ENCODE data around the gene LMAN1L. TPM values are rescaled to one million over a fixed set of nuclear protein-coding genes. Genes with fewer than 3 reads are reported as not detected.

LMAN1L gene
- total RNA-seq, 1 experiment from 2014 or later, result not detected

GRCh38 chr15:74767167-74768098, 45.2 kb upstream of the LMAN1L start:
- no peak for DNase-seq
- Histone ChIP-seq H3K56ac (ENCODE audit: insufficient read length, low read depth, low read length) (no peak overlapping the region), H3K14ac (ENCODE audit: insufficient read depth, low read length) (no peak overlapping the region; the same call in 1 of the 2 replicates), H3K4me1 (ENCODE audit: insufficient read depth, low read length) (no peaks in the 10 kb centered on the region; the same call in 1 of the 2 replicates), H2BK20ac (ENCODE audit: low read depth, low read length, poor library complexity, severe bottlenecking) (no peak overlapping the region), H3T11ph (ENCODE audit: low read length) (no peak overlapping the region), H3K23ac (ENCODE audit: insufficient read length, low read depth, low read length) (no peak overlapping the region), H3K79me1 (ENCODE audit: insufficient read depth, low read depth, low read length, poor library complexity, severe bottlenecking) (no peaks in the 10 kb centered on the region), H3K9me3 (ENCODE audit: control insufficient read depth, low read depth, low read length) (no peaks in the 10 kb centered on the region), H3K4ac (ENCODE audit: low read depth, low read length) (no peak overlapping the region), H2BK12ac (ENCODE audit: insufficient read length, low read depth, low read length) (no peak overlapping the region), H2BK15ac (ENCODE audit: low read depth, low read length) (no peak overlapping the region), H3K9ac (ENCODE audit: extremely low read depth, insufficient read length, low read length) (no peak overlapping the region), H3K79me2 (ENCODE audit: insufficient read depth, low read length) (no peaks in the 10 kb centered on the region), H3K27ac (ENCODE audit: insufficient read length, low read depth, low read length) (no peak overlapping the region), H3K4me2 (ENCODE audit: insufficient read depth, insufficient read length, low read length) (no peak overlapping the region), H2BK120ac (ENCODE audit: low read depth, low read length, poor library complexity, severe bottlenecking) (no peak overlapping the region), H2AK5ac (ENCODE audit: insufficient read length, low read length) (no peak overlapping the region), H4K5ac (ENCODE audit: insufficient read length, low read depth, low read length) (no peak overlapping the region), H2AFZ (ENCODE audit: low read length) (no peak overlapping the region), H3K23me2 (ENCODE audit: insufficient read length, low read depth, low read length, poor library complexity, severe bottlenecking) (no peaks in the 10 kb centered on the region), H3K27me3 (ENCODE audit: insufficient read depth, low read length) (no peaks in the 10 kb centered on the region; the same call in 1 of the 2 replicates), H4K20me1 (ENCODE audit: control insufficient read depth, insufficient read depth, insufficient read length) (no peaks in the 10 kb centered on the region), H4K91ac (ENCODE audit: insufficient read length, low read depth, low read length) (no peak overlapping the region), H4K8ac (replicated peaks; ENCODE audit: insufficient read length, low read depth, low read length) (no peak overlapping the region), H2BK5ac (ENCODE audit: insufficient read length, low read length) (no peak overlapping the region), H3K18ac (ENCODE audit: insufficient read length, low read depth, low read length) (no peak overlapping the region)
- Mint-ChIP-seq H3K4me1 (peaks cover 13 to 23% of the 10 kb centered on the region in 2 experiments), H3K36me3 (ENCODE audit: insufficient read depth in 1 of 3, low read depth in 3 of 3) (no peaks in the 10 kb centered on the region), H3K4me3 (no peak overlapping the region), H3K27ac (no peak overlapping the region), H3K27me3 (ENCODE audit: low read depth) (peaks cover 32% of the 10 kb centered on the region), H3K9me3 (no peaks in the 10 kb centered on the region)
- no CpG with 5 or more reads among the region's 14 CpGs for WGBS (ENCODE audit: extremely low coverage, insufficient read length, low lambda C conversion rate)
- TF ChIP-seq, protein P1, sequence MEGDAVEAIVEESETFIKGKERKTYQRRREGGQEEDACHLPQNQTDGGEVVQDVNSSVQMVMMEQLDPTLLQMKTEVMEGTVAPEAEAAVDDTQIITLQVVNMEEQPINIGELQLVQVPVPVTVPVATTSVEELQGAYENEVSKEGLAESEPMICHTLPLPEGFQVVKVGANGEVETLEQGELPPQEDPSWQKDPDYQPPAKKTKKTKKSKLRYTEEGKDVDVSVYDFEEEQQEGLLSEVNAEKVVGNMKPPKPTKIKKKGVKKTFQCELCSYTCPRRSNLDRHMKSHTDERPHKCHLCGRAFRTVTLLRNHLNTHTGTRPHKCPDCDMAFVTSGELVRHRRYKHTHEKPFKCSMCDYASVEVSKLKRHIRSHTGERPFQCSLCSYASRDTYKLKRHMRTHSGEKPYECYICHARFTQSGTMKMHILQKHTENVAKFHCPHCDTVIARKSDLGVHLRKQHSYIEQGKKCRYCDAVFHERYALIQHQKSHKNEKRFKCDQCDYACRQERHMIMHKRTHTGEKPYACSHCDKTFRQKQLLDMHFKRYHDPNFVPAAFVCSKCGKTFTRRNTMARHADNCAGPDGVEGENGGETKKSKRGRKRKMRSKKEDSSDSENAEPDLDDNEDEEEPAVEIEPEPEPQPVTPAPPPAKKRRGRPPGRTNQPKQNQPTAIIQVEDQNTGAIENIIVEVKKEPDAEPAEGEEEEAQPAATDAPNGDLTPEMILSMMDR (conservative IDR thresholded peaks at IDR 0.05), result no peak

All from H9 (cell line).